Caco-2 (cell line): Measurements from ENCODE around the gene ACER3. TPM values are rescaled to one million over a fixed set of nuclear protein-coding genes. Genes with fewer than 3 reads are reported as not detected.

Experiments used
- BruUV-seq: library from RNA; stranded (reverse); fragments of 400-500 nt; replicated peaks from 2 replicates; lab custom pipeline; 2021; lab: Mats Ljungman, UMichigan
- CTCF ChIA-PET: fragments of 300-600 bp; sonication (Branson Sonifier 250); formaldehyde crosslinking; loops from one replicate; lab custom pipeline; 2022; ENCODE audit warnings: antibody characterized with exemption; lab: Charles Lee
- POLR2A ChIA-PET: fragments of 300-600 bp; sonication (Branson Sonifier 250); formaldehyde crosslinking; loops from one replicate; lab custom pipeline; 2022; ENCODE audit warnings: antibody characterized with exemption; lab: Charles Lee
- DNase-seq, 2 experiments: peaks; one replicate each; pipeline versions ENCODE4 v3.0.0 to v3.0.0-alpha.2; 2020 to 2022
- H3K27me3 ChIP-seq: replicated peaks from 2 replicates; pipeline ENCODE4 v1.6.0; 2011; ENCODE audit warnings: low read length; ENCODE audit not compliant: control insufficient read depth, insufficient read depth
- H3K36me3 ChIP-seq: 2 replicates; pipeline ENCODE4 v1.5.1; 2011; ENCODE audit warnings: low read length; ENCODE audit not compliant: control insufficient read depth, insufficient read depth
- H3K4me1 ChIP-seq: fragments of 250-450 bp; sonication (Bioruptor Pico); 2 replicates; pipeline ENCODE4 v1.5.1; 2020; ENCODE audit warnings: mild to moderate bottlenecking
- H3K4me3 ChIP-seq: 2 replicates; pipeline ENCODE4 v1.5.1; 2011; ENCODE audit warnings: low read depth, mild to moderate bottlenecking, control low read depth, low read length
- H3K9me3 ChIP-seq: fragments of 250-450 bp; sonication (Bioruptor Pico); 2 replicates; pipeline ENCODE4 v1.5.1; 2020; ENCODE audit warnings: mild to moderate bottlenecking, moderate library complexity
- H3K27ac Mint-ChIP-seq: one replicate; pipeline ENCODE4 v1.8.0; 2022; ENCODE audit warnings: mixed read lengths; ENCODE audit not compliant: unreplicated experiment
- H3K27me3 Mint-ChIP-seq: one replicate; pipeline ENCODE4 v1.8.0; 2022; ENCODE audit warnings: mixed read lengths; ENCODE audit not compliant: insufficient read depth, unreplicated experiment
- H3K36me3 Mint-ChIP-seq: one replicate; pipeline ENCODE4 v1.8.0; 2022; ENCODE audit warnings: mild to moderate bottlenecking, mixed read lengths; ENCODE audit not compliant: insufficient read depth, unreplicated experiment
- H3K4me1 Mint-ChIP-seq: one replicate; pipeline ENCODE4 v1.8.0; 2022; ENCODE audit warnings: low read depth, mixed read lengths; ENCODE audit not compliant: unreplicated experiment
- H3K4me3 Mint-ChIP-seq: one replicate; pipeline ENCODE4 v1.8.0; 2022; ENCODE audit warnings: mild to moderate bottlenecking, moderate library complexity, mixed read lengths; ENCODE audit not compliant: unreplicated experiment
- H3K9me3 Mint-ChIP-seq: one replicate; pipeline ENCODE4 v1.8.0; 2022; ENCODE audit warnings: mixed read lengths; ENCODE audit not compliant: unreplicated experiment
- CTCF ChIP-seq, 2 experiments: fragments of 200-600 bp in 1 of 2; IDR thresholded peaks; 1 replicate in 1 of 2; 2 replicates in 1 of 2; pipeline versions ENCODE4 v1.5.1 to v1.8.0; 2011 to 2022; ENCODE audit warnings: antibody characterized with exemption in 1 of 2, control low read depth in 1 of 2, inconsistent platforms in 1 of 2, low read depth in 1 of 2, low read length in 1 of 2, mild to moderate bottlenecking in 1 of 2, moderate library complexity in 1 of 2; ENCODE audit not compliant: insufficient read depth in 1 of 2, severe bottlenecking in 1 of 2, unreplicated experiment in 1 of 2
- intact Hi-C: fragments of 100-400 bp; cut with micrococcal nuclease; formaldehyde crosslinking; loops from one replicate; pipeline ENCODE4 v1.10.0; 2022; ENCODE audit not compliant: unreplicated experiment
- total RNA-seq: library from RNA; stranded (reverse); gene quantifications from 2 replicates; pipeline ENCODE4 v1.2.3, GENCODE V29; 2022

ACER3 gene
- total RNA-seq, 1 experiment from 2014 or later = 37.5 TPM

GRCh38 chr11:76831686-76832310 lies 28.9 kb upstream of the ACER3 start:
- Histone ChIP-seq H3K27me3 (no peaks in the 10 kb centered on the region), H3K36me3 (no peaks in the 10 kb centered on the region), H3K4me3 (no peak overlapping the region), H3K4me1 (no peaks in the 10 kb centered on the region), H3K9me3 (no peaks in the 10 kb centered on the region; the same call in 1 of the 2 replicates)
- Mint-ChIP-seq H3K9me3 (no peaks in the 10 kb centered on the region), H3K36me3 (no peaks in the 10 kb centered on the region), H3K27me3 (peaks cover 8% of the 10 kb centered on the region), H3K27ac (no peak overlapping the region), H3K4me3 (no peak overlapping the region), H3K4me1 (no peaks in the 10 kb centered on the region)
- intact Hi-C loops = no loop called here
- CTCF ChIA-PET = no interaction called here
- no TSS peak for BruUV-seq
- no peak for TF ChIP-seq CTCF (IDR thresholded peaks at IDR 0.05; ENCODE audit: insufficient read depth in 1 of 2, low read depth in 1 of 2, low read length in 1 of 2, severe bottlenecking in 1 of 2, unreplicated experiment in 1 of 2)
- DNase-seq = no peak
- POLR2A ChIA-PET = no interaction called here

GRCh38 chr11:76832361-76832760 lies 28.4 kb upstream of the ACER3 start:
- no peak overlapping the region for H3K27ac Mint-ChIP-seq
- TF ChIP-seq CTCF (IDR thresholded peaks at IDR 0.05; ENCODE audit: insufficient read depth in 1 of 2, low read depth in 1 of 2, low read length in 1 of 2, severe bottlenecking in 1 of 2, unreplicated experiment in 1 of 2) = no peak
- Histone ChIP-seq H3K36me3 (no peaks in the 10 kb centered on the region), H3K27me3 (no peaks in the 10 kb centered on the region), H3K4me1 (no peaks in the 10 kb centered on the region), H3K4me3 (no peak overlapping the region), H3K9me3 (no peaks in the 10 kb centered on the region; the same call in 1 of the 2 replicates)
- CTCF ChIA-PET = no interaction called here
- POLR2A ChIA-PET = no interaction called here
- BruUV-seq = no TSS peak
- intact Hi-C loops = no loop called here
- peaks cover 8% of the 10 kb centered on the region for H3K27me3 Mint-ChIP-seq
- no peaks in the 10 kb centered on the region for H3K9me3 Mint-ChIP-seq
- no peaks in the 10 kb centered on the region for H3K4me1 Mint-ChIP-seq
- no peaks in the 10 kb centered on the region for H3K36me3 Mint-ChIP-seq
- DNase-seq = no peak
- H3K4me3 Mint-ChIP-seq = no peak overlapping the region

- Mint-ChIP-seq H3K9me3 (no peaks in the 10 kb centered on the region), H3K36me3 (no peaks in the 10 kb centered on the region), H3K4me3 (no peak overlapping the region), H3K27ac (no peak overlapping the region), H3K27me3 (peaks cover 8% of the 10 kb centered on the region), H3K4me1 (peaks cover 8% of the 10 kb centered on the region)
- ChIA-PET CTCF (no interaction called here), POLR2A (no interaction called here)
- Histone ChIP-seq H3K27me3 (no peaks in the 10 kb centered on the region), H3K36me3 (no peaks in the 10 kb centered on the region), H3K9me3 (no peaks in the 10 kb centered on the region; the same call in 1 of the 2 replicates), H3K4me3 (no peak overlapping the region), H3K4me1 (peaks cover 5% of the 10 kb centered on the region)
- no peak for TF ChIP-seq CTCF (IDR thresholded peaks at IDR 0.05; ENCODE audit: insufficient read depth in 1 of 2, low read depth in 1 of 2, low read length in 1 of 2, severe bottlenecking in 1 of 2, unreplicated experiment in 1 of 2)
- BruUV-seq = no TSS peak
- intact Hi-C loops = no loop called here
- DNase-seq = no peak
Measured at GRCh38 chr11:76834151-76834550, 26.6 kb upstream of the ACER3 start.
